Measurements from ENCODE around the gene LRRC7. TPM values are rescaled to one million over a fixed set of nuclear protein-coding genes. Genes with fewer than 3 reads are reported as not detected.
"Not testable (repeated sequence)": the region's sequence is repeated elsewhere in the genome, so short reads cannot be mapped to it uniquely, and the experiment has no call there.

Gene LRRC7
- total RNA-seq, 3 donors from 2014 or later, result 0.46 to 1.2 (median 1.0) TPM

DNA sequence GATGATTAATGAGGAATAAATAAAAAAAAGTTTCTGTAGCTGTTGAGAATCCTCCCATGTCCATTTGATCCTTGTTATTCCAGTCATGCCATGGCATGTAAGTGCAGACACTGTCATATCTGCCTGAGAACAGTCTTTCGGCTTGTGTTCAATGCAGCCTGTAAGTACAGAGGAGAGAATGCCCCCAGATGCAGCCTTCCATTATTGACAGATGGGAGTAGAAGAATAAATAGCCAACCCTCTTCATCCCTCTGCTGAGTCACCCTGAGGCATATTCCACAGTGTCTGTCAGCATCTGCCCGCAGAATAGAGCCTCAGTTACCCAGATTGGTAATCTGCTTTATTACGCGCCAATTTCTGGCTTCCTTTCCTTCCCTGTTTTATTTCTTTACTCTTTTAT lies 139.4 kb downstream of the LRRC7 start:
- intact Hi-C loops (cut with DNase I, micrococcal nuclease), result no loop called here
- Histone ChIP-seq H3K4me3 (no peak overlapping the region), H3K9me3 (no peaks in the 10 kb centered on the region), H3K36me3 (ENCODE audit: low read depth) (no peaks in the 10 kb centered on the region), H3K4me1 (ENCODE audit: low read depth) (no peaks in the 10 kb centered on the region)
- ATAC-seq (no peak), DNase-seq (no peak)
- TF ChIP-seq, protein P1, sequence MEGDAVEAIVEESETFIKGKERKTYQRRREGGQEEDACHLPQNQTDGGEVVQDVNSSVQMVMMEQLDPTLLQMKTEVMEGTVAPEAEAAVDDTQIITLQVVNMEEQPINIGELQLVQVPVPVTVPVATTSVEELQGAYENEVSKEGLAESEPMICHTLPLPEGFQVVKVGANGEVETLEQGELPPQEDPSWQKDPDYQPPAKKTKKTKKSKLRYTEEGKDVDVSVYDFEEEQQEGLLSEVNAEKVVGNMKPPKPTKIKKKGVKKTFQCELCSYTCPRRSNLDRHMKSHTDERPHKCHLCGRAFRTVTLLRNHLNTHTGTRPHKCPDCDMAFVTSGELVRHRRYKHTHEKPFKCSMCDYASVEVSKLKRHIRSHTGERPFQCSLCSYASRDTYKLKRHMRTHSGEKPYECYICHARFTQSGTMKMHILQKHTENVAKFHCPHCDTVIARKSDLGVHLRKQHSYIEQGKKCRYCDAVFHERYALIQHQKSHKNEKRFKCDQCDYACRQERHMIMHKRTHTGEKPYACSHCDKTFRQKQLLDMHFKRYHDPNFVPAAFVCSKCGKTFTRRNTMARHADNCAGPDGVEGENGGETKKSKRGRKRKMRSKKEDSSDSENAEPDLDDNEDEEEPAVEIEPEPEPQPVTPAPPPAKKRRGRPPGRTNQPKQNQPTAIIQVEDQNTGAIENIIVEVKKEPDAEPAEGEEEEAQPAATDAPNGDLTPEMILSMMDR (IDR thresholded peaks at IDR 0.05), result no peak

GRCh38 chr1:69710484-69711189 lies 142.9 kb downstream of the LRRC7 start:
- Histone ChIP-seq H3K4me3 (no peak overlapping the region), H3K36me3 (ENCODE audit: low read depth) (no peaks in the 10 kb centered on the region), H3K4me1 (ENCODE audit: low read depth) (no peaks in the 10 kb centered on the region), H3K9me3 (no peaks in the 10 kb centered on the region)
- intact Hi-C loops (cut with DNase I, micrococcal nuclease), result no loop called here
- DNase-seq (no peak), ATAC-seq (no peak)
- TF ChIP-seq, protein P1 (IDR thresholded peaks at IDR 0.05), result no peak

DNA sequence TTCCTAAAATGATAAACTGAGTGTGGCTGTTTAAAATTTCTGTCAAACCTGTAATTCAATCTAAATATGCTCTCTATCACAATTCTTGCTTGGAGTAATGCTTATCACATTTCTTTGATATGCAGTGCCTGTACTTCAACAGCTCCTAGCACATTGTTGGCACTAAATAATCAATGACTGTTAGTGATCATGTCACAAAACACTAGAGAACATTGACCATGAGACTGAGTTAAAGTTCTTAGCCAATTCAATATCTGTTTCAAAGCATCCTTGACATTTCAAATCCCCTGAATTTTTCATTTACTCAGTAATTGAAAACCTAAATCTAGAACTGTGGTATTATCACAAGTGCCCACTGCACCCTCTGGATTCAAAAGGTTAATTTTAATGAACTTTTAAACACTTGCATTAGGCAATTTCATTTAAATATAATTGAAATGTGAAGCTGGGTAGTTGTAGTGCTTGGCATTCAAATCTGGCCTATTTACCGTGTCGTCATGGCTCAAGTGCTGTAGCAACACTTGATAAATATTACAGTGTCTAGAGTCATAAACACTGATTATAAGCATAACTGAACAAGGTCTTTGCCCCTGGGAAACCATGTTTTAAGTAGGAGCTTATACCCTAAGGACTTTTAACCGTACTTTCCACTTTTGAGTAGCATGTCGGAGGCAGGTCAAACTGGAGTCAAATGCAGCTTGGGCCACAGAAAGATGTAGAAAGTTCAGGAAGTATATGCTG lies 143.6 kb downstream of the LRRC7 start:
- ATAC-seq (no peak), DNase-seq (no peak)
- TF ChIP-seq, protein P1 (IDR thresholded peaks at IDR 0.05), result no peak
- Histone ChIP-seq H3K36me3 (ENCODE audit: low read depth) (no peaks in the 10 kb centered on the region), H3K4me3 (no peak overlapping the region), H3K9me3 (no peaks in the 10 kb centered on the region), H3K4me1 (ENCODE audit: low read depth) (no peaks in the 10 kb centered on the region)
- intact Hi-C loops (cut with DNase I, micrococcal nuclease), result no loop called here

GRCh38 chr1:69717834-69718233 lies 150.1 kb downstream of the LRRC7 start:
- H3K4me3 ChIP-seq; H3K9me3 ChIP-seq; ATAC-seq; H3K4me1 ChIP-seq (ENCODE audit: low read depth); intact Hi-C loops (cut with DNase I, micrococcal nuclease); H3K36me3 ChIP-seq (ENCODE audit: low read depth); DNase-seq: not testable (repeated sequence)

GRCh38 chr1:69728206-69728605 lies 160.5 kb downstream of the LRRC7 start:
- intact Hi-C loops (cut with DNase I, micrococcal nuclease), result no loop called here

DNA sequence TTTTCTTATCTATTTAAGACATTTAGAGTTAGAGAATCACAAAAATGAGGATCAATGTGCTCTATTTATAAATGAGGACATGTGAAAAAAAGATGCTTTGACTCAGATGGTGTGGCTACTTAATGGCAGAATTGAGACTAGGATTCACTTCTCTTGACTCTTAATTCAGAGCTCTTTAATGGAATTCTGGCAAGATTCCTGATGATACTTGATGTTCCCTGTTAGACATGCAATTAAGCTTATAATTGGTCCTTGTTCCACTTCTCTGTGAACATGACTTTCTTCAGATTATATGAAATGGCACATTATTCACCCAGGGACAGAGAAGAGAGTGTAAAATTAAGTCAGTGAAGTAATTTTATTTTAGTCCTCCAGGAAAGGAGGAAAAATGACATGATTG lies 165.3 kb downstream of the LRRC7 start:
- no peaks in the 10 kb centered on the region for H3K9me3 ChIP-seq
- TF ChIP-seq, protein P1 (IDR thresholded peaks at IDR 0.05), result no peak
- intact Hi-C loops (cut with DNase I, micrococcal nuclease), result no loop called here
- H3K4me3 ChIP-seq, result no peak overlapping the region
- DNase-seq (no peak), ATAC-seq (no peak)
- no peaks in the 10 kb centered on the region for H3K4me1 ChIP-seq (ENCODE audit: low read depth)
- H3K36me3 ChIP-seq (ENCODE audit: low read depth), result no peaks in the 10 kb centered on the region

More at GRCh38 chr1:69728206-69728605, 160.5 kb downstream of the LRRC7 start:
- TF ChIP-seq, protein P1 (IDR thresholded peaks at IDR 0.05), result no peak
- H3K9me3 ChIP-seq, result no peaks in the 10 kb centered on the region
- ATAC-seq (no peak), DNase-seq (no peak)
- no peaks in the 10 kb centered on the region for H3K4me1 ChIP-seq (ENCODE audit: low read depth)
- no peaks in the 10 kb centered on the region for H3K36me3 ChIP-seq (ENCODE audit: low read depth)
- no peak overlapping the region for H3K4me3 ChIP-seq
